DOHH2 (cell line): ENCODE measurements around the gene COL19A1.

Source experiments
- EZH2phosphoT487 ChIP-seq: fragments of 200-600 bp; sonication (generic); IDR thresholded peaks from 2 replicates; pipeline ENCODE4 v1.6.1; 2017; ENCODE audit warnings: borderline replicate concordance, mild to moderate bottlenecking, antibody characterized with exemption, low read length, moderate library complexity, mixed read lengths
- TF ChIP-seq, protein P1 (sequence below): fragments of 200-600 bp; sonication (generic); IDR thresholded peaks from one replicate; pipeline ENCODE4 v1.5.1; 2014; ENCODE audit warnings: antibody characterized with exemption, mild to moderate bottlenecking, low read depth, low read length; ENCODE audit not compliant: poor library complexity, severe bottlenecking

DNA sequence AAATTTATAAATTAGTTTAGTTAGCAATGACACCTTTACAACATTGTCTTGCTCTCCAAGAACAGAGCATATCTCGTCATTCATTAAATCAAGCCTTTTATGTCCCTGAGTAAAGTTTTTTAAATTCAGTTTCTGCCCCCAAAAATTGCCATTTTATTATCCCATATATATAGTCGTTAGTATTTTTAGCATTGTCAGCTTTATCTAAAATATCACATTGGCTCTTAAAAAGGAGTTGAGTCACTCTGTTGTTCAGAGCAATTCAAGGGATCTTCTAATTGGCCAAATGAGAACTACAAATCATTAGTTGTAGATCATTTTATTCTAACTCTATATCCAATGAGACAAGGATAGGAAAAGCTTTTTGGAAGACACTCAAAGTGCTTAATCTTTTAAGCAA is 309.4 kb downstream of the COL19A1 start:
- TF ChIP-seq, protein P1, sequence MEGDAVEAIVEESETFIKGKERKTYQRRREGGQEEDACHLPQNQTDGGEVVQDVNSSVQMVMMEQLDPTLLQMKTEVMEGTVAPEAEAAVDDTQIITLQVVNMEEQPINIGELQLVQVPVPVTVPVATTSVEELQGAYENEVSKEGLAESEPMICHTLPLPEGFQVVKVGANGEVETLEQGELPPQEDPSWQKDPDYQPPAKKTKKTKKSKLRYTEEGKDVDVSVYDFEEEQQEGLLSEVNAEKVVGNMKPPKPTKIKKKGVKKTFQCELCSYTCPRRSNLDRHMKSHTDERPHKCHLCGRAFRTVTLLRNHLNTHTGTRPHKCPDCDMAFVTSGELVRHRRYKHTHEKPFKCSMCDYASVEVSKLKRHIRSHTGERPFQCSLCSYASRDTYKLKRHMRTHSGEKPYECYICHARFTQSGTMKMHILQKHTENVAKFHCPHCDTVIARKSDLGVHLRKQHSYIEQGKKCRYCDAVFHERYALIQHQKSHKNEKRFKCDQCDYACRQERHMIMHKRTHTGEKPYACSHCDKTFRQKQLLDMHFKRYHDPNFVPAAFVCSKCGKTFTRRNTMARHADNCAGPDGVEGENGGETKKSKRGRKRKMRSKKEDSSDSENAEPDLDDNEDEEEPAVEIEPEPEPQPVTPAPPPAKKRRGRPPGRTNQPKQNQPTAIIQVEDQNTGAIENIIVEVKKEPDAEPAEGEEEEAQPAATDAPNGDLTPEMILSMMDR: no peak
- no peak for TF ChIP-seq EZH2phosphoT487
